Measurements from ENCODE around the gene TRPM4.
"Not testable (repeated sequence)": the region's sequence is repeated elsewhere in the genome, so short reads cannot be mapped to it uniquely, and the experiment has no call there.

TRPM4 gene

GRCh38 chr19:49157445-49158224 is at the start of gene TRPM4:
Gene TRPM4, plus strand, starts transcription at chr19:49157792. Its CDS starts 75 bp downstream, at chr19:49157867.
- DNase-seq (ENCODE audit: low read depth) = peak; percentile 56

- no peak for DNase-seq (ENCODE audit: low read depth)
Observed at GRCh38 chr19:49109051-49109450, 48.5 kb upstream of the TRPM4 start.

GRCh38 chr19:49109569-49110233 is 47.9 kb upstream of the TRPM4 start:
- DNase-seq (ENCODE audit: low read depth) = no peak

GRCh38 chr19:49110567-49110966 is 47.0 kb upstream of the TRPM4 start:
- DNase-seq (ENCODE audit: low read depth) = no peak

GRCh38 chr19:49111218-49111998 is 46.2 kb upstream of the TRPM4 start:
- DNase-seq (ENCODE audit: low read depth) = no peak

- DNase-seq (ENCODE audit: low read depth) = peak; percentile 83
Observed at GRCh38 chr19:49113762-49114629, 43.6 kb upstream of the TRPM4 start, which contains the start of gene LIN7B. Gene LIN7B, plus strand, starts transcription at chr19:49114370. Its CDS starts 35 bp downstream, at chr19:49114405.

GRCh38 chr19:49114630-49115363 is 42.8 kb upstream of the TRPM4 start:
- DNase-seq (ENCODE audit: low read depth) = peak; percentile 50

GRCh38 chr19:49116544-49116943 is 41.0 kb upstream of the TRPM4 start:
- no peak for DNase-seq (ENCODE audit: low read depth)

- DNase-seq (ENCODE audit: low read depth) = no peak
Observed at GRCh38 chr19:49117677-49118564, 39.7 kb upstream of the TRPM4 start.

GRCh38 chr19:49118565-49119410 is 38.8 kb upstream of the TRPM4 start, which contains the start of gene C19orf73:
Gene C19orf73, minus strand, starts transcription at chr19:49119143. Its CDS starts 121 bp downstream, at chr19:49119022.
- DNase-seq (ENCODE audit: low read depth) = peak; percentile 95

GRCh38 chr19:49119411-49120324 is 37.9 kb upstream of the TRPM4 start, which contains the start of gene PPFIA3:
Gene PPFIA3, plus strand, starts transcription at chr19:49119544. Its CDS starts 8,330 bp downstream, at chr19:49127874.
- no peak for DNase-seq (ENCODE audit: low read depth)

- no peak for DNase-seq (ENCODE audit: low read depth)
Observed at GRCh38 chr19:49120325-49120683, 37.3 kb upstream of the TRPM4 start.

- no peak for DNase-seq (ENCODE audit: low read depth)
Observed at GRCh38 chr19:49120868-49121267, 36.7 kb upstream of the TRPM4 start.

GRCh38 chr19:49121841-49122240 is 35.8 kb upstream of the TRPM4 start:
- DNase-seq (ENCODE audit: low read depth) = not testable (repeated sequence)

GRCh38 chr19:49123285-49123684 is 34.3 kb upstream of the TRPM4 start:
- not testable (repeated sequence) for DNase-seq (ENCODE audit: low read depth)

GRCh38 chr19:49125025-49125731 is 32.4 kb upstream of the TRPM4 start:
- DNase-seq (ENCODE audit: low read depth) = no peak

GRCh38 chr19:49126575-49126974 is 31.0 kb upstream of the TRPM4 start:
- no peak for DNase-seq (ENCODE audit: low read depth)

Data from activated T-cell treated with anti-CD3 and anti-CD28 coated beads for 48 hours (primary cell).